ENCODE measurements around the gene ID1.
"Not testable (repeated sequence)": the region's sequence is repeated elsewhere in the genome, so short reads cannot be mapped to it uniquely, and the experiment has no call there.

ID1 gene

GRCh38 chr20:31637660-31638059, 32.6 kb downstream of the ID1 start, which contains the start of gene COX4I2:
Gene COX4I2 (plus strand): TSS chr20:31637912. CDS start chr20:31639018, 1,106 bp downstream.
- no peak for DNase-seq (ENCODE audit: low spot score)

- no peak for DNase-seq (ENCODE audit: low spot score)
Observed at GRCh38 chr20:31638317-31638716, 33.2 kb downstream of the ID1 start.

- DNase-seq (ENCODE audit: low spot score) = no peak
Observed at GRCh38 chr20:31638816-31639215, 33.7 kb downstream of the ID1 start.

- DNase-seq (ENCODE audit: low spot score) = no peak
Observed at GRCh38 chr20:31640259-31640658, 35.2 kb downstream of the ID1 start.

GRCh38 chr20:31641391-31641790, 36.3 kb downstream of the ID1 start:
- no peak for DNase-seq (ENCODE audit: low spot score)

GRCh38 chr20:31642837-31643236, 37.7 kb downstream of the ID1 start:
- no peak for DNase-seq (ENCODE audit: low spot score)

- no peak for DNase-seq (ENCODE audit: low spot score)
Observed at GRCh38 chr20:31643522-31643921, 38.4 kb downstream of the ID1 start.

GRCh38 chr20:31644701-31645100, 39.6 kb downstream of the ID1 start:
- DNase-seq (ENCODE audit: low spot score) = no peak

- not testable (repeated sequence) for DNase-seq (ENCODE audit: low spot score)
Observed at GRCh38 chr20:31648104-31648503, 43.0 kb downstream of the ID1 start.

DNA sequence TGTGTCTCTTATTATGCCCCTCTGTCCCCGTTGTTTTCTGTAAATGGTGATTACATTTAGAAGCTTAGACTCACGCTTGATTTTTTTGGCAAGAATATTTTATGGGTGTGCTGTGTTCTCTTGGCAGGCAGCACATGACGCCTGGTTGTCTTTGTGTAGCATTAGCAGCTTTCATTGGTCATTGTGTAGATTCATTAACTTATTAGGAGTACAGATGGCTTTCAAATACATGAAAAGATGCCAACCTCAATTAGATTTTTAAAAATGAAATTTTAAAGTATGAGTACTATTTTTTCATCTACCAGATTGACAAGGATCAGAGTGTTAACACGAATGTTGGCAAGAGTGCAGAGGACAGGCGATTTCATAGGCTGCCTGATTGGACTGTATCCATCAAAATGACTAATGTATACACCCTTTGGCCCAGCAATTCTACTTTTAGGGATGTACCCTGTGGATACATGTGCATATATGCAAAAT, 47.9 kb downstream of the ID1 start:
- no peak for DNase-seq (ENCODE audit: low spot score)

- no peak for DNase-seq (ENCODE audit: low spot score)
Observed at GRCh38 chr20:31653561-31653960, 48.5 kb downstream of the ID1 start.

- DNase-seq (ENCODE audit: low spot score) = no peak
Observed at GRCh38 chr20:31654534-31654933, 49.4 kb downstream of the ID1 start.
